ENCODE measurements around the gene DDX1. TPM values are rescaled to one million over a fixed set of nuclear protein-coding genes. Genes with fewer than 3 reads are reported as not detected.

Gene DDX1
- total and polyA plus RNA-seq, 2 of the 4 experiments (the other 2 are of a cell fraction): 73.6 to 74.9 TPM

GRCh38 chr2:15667809-15668556 is 76.3 kb downstream of the DDX1 start:
- TF ChIP-seq USF2 (IDR thresholded peaks at IDR 0.05; ENCODE audit: low read depth, low read length) (no peak), RAD21 (IDR thresholded peaks at IDR 0.05; ENCODE audit: low read length) (no peak), RFX5 (IDR thresholded peaks at IDR 0.05; ENCODE audit: low read depth, low read length) (no peak), CHD1 (IDR thresholded peaks at IDR 0.05; ENCODE audit: low read depth, low read length) (no peak), FOS (IDR thresholded peaks at IDR 0.05; ENCODE audit: low read depth, low read length) (no peak), CTCF (conservative IDR thresholded peaks at IDR 0.05; ENCODE audit: low read depth, low read length) (no peak), MAFK (IDR thresholded peaks at IDR 0.05; ENCODE audit: low read depth, low read length) (no peak), SMC3 (IDR thresholded peaks at IDR 0.05; ENCODE audit: low read depth, low read length) (no peak), MXI1 (IDR thresholded peaks at IDR 0.05; ENCODE audit: borderline replicate concordance, low read depth, low read length) (no peak), CEBPB (IDR thresholded peaks at IDR 0.05; ENCODE audit: low read depth, low read length) (no peak), NFE2L2 (IDR thresholded peaks at IDR 0.05; ENCODE audit: low read depth, low read length) (no peak), BHLHE40 (IDR thresholded peaks at IDR 0.05; ENCODE audit: low read depth, low read length) (no peak), RCOR1 (IDR thresholded peaks at IDR 0.05; ENCODE audit: insufficient replicate concordance, low read length) (no peak), MAZ (IDR thresholded peaks at IDR 0.05; ENCODE audit: borderline replicate concordance, low read depth, low read length) (no peak), ELK1 (IDR thresholded peaks at IDR 0.05; ENCODE audit: borderline replicate concordance, low read depth, low read length) (no peak), POLR2A (IDR thresholded peaks at IDR 0.05; ENCODE audit: low read depth, low read length) (no peak)
- Histone ChIP-seq H3K27ac (ENCODE audit: insufficient read depth, low read length) (no peak overlapping the region), H4K8ac (ENCODE audit: low read depth in 2 of 2, low read length in 2 of 2) (no peak overlapping the region), H3K14ac (replicated peaks; ENCODE audit: low read depth, low read length) (no peak overlapping the region), H2AFZ (replicated peaks; ENCODE audit: low read length, poor library complexity) (no peak overlapping the region), H2BK120ac (ENCODE audit: low read depth, low read length) (no peak overlapping the region), H3K4ac (ENCODE audit: low read depth, low read length) (no peak overlapping the region), H4K20me1 (ENCODE audit: insufficient read depth, low read length) (no peaks in the 10 kb centered on the region), H3K18ac (ENCODE audit: low read depth, low read length) (no peak overlapping the region), H3K9me1 (ENCODE audit: insufficient read depth, low read length) (no peaks in the 10 kb centered on the region), H3K4me2 (ENCODE audit: low read depth, low read length) (no peak overlapping the region), H3K23ac (ENCODE audit: low read depth, low read length) (no peak overlapping the region), H3K4me3 (ENCODE audit: insufficient read depth, low read depth, low read length) (no peak overlapping the region), H3K9ac (ENCODE audit: low read depth, low read length) (no peak overlapping the region), H3K36me3 (ENCODE audit: control insufficient read depth, insufficient read depth, low read length) (no peaks in the 10 kb centered on the region), H3K79me1 (ENCODE audit: low read depth in 1 of 2, low read length in 2 of 2) (no peaks in the 10 kb centered on the region), H3K27me3 (ENCODE audit: control insufficient read depth, insufficient read depth, low read length) (no peaks in the 10 kb centered on the region), H2BK5ac (ENCODE audit: low read depth, low read length, poor library complexity, severe bottlenecking) (no peak overlapping the region), H2AK9ac (replicated peaks; ENCODE audit: low read depth, low read length, poor library complexity) (no peak overlapping the region), H4K5ac (ENCODE audit: low read depth, low read length) (no peak overlapping the region), H2BK15ac (ENCODE audit: low read depth, low read length) (no peak overlapping the region), H2AK5ac (ENCODE audit: low read depth, low read length) (no peak overlapping the region), H3K9me3 (ENCODE audit: control insufficient read depth, insufficient read depth, low read length) (no peaks in the 10 kb centered on the region; the same call in 1 of the 2 replicates), H3K56ac (ENCODE audit: extremely low read depth, insufficient read depth, low read length) (no peak overlapping the region), H4K91ac (ENCODE audit: insufficient read depth, low read depth, low read length) (no peak overlapping the region), H2BK20ac (ENCODE audit: low read depth, low read length) (no peak overlapping the region), H3K4me1 (ENCODE audit: control insufficient read depth, insufficient read depth, low read length) (no peaks in the 10 kb centered on the region)
- no CpG with 5 or more reads among the region's 4 CpGs for WGBS, 2 experiments (ENCODE audit: extremely low coverage in 2 of 2, insufficient read length in 1 of 2)
- no TSS peak for BruUV-seq (replicated peaks)
- ChIA-PET CTCF (no interaction called here), POLR2A (ENCODE audit: unreplicated experiment) (no interaction called here)
- dilution Hi-C loops (cut with HindIII; ENCODE audit: low sequenced_read_pairs, unreplicated experiment): no loop called here
- ATAC-seq (ENCODE audit: low read depth): no peak
- in situ Hi-C loops (cut with MboI; ENCODE audit: low sequenced_read_pairs): no loop called here
- intact Hi-C loops (cut with micrococcal nuclease): no loop called here
- peak; percentile 10 for DNase-seq

Measured in IMR-90 (cell line).